ENCODE data around the gene EFHD2.

DNA sequence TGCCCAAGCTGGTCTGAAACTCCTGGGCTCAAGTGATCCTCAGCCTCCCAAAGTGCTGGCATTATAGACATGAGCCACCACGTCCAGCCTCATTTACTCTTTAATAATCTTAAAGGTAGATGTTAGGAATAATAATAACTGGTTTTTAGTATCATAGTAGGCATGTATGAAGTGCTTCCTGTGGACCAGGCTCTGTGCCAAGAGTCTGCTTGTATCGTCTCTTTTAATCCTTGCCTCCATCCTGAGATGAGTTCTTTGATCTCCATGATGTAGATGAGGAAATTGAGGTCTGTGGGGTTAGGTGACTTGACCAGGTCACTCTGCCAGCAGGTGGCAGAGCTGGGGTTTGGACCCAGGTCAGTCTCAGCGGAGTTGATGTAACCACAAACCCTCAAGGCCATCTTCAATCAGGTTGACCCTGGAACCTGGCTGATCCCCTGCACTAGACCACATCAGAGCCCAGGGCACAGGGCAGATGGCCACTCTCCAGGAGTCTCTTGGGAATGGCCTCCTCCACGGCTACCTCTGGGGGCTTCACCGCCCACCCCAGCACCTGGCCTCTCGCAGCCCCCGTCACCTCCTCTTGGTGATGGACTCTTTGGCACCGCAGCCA, 11.3 kb downstream of the EFHD2 start:
- TF ChIP-seq, protein P1, sequence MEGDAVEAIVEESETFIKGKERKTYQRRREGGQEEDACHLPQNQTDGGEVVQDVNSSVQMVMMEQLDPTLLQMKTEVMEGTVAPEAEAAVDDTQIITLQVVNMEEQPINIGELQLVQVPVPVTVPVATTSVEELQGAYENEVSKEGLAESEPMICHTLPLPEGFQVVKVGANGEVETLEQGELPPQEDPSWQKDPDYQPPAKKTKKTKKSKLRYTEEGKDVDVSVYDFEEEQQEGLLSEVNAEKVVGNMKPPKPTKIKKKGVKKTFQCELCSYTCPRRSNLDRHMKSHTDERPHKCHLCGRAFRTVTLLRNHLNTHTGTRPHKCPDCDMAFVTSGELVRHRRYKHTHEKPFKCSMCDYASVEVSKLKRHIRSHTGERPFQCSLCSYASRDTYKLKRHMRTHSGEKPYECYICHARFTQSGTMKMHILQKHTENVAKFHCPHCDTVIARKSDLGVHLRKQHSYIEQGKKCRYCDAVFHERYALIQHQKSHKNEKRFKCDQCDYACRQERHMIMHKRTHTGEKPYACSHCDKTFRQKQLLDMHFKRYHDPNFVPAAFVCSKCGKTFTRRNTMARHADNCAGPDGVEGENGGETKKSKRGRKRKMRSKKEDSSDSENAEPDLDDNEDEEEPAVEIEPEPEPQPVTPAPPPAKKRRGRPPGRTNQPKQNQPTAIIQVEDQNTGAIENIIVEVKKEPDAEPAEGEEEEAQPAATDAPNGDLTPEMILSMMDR (IDR thresholded peaks at IDR 0.05; ENCODE audit: insufficient read depth, low read length): no peak
- TF ChIP-seq, protein P2, sequence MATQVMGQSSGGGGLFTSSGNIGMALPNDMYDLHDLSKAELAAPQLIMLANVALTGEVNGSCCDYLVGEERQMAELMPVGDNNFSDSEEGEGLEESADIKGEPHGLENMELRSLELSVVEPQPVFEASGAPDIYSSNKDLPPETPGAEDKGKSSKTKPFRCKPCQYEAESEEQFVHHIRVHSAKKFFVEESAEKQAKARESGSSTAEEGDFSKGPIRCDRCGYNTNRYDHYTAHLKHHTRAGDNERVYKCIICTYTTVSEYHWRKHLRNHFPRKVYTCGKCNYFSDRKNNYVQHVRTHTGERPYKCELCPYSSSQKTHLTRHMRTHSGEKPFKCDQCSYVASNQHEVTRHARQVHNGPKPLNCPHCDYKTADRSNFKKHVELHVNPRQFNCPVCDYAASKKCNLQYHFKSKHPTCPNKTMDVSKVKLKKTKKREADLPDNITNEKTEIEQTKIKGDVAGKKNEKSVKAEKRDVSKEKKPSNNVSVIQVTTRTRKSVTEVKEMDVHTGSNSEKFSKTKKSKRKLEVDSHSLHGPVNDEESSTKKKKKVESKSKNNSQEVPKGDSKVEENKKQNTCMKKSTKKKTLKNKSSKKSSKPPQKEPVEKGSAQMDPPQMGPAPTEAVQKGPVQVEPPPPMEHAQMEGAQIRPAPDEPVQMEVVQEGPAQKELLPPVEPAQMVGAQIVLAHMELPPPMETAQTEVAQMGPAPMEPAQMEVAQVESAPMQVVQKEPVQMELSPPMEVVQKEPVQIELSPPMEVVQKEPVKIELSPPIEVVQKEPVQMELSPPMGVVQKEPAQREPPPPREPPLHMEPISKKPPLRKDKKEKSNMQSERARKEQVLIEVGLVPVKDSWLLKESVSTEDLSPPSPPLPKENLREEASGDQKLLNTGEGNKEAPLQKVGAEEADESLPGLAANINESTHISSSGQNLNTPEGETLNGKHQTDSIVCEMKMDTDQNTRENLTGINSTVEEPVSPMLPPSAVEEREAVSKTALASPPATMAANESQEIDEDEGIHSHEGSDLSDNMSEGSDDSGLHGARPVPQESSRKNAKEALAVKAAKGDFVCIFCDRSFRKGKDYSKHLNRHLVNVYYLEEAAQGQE (IDR thresholded peaks at IDR 0.05; ENCODE audit: insufficient replicate concordance, low read depth): no peak
- no peak for TF ChIP-seq POLR2AphosphoS5 (IDR thresholded peaks at IDR 0.05; ENCODE audit: low read depth)
- no peak for TF ChIP-seq GABPA (IDR thresholded peaks at IDR 0.05; ENCODE audit: low read depth)

Measured in HL-60 (cell line).